ENCODE results near the gene TMEM132C. TPM values are rescaled to one million over a fixed set of nuclear protein-coding genes. Genes with fewer than 3 reads are reported as not detected.

TMEM132C gene
- total RNA-seq, 1 experiment from 2014 or later = 0.06 TPM

GRCh38 chr12:128607641-128608040, 340.7 kb downstream of the TMEM132C start:
- DNase-seq (ENCODE audit: low spot score) = no peak

- DNase-seq (ENCODE audit: low spot score) = no peak
These were observed 342.9 kb downstream of the TMEM132C start for GRCh38 chr12:128609861-128610260.

GRCh38 chr12:128611736-128612135, 344.8 kb downstream of the TMEM132C start:
- no peak for DNase-seq (ENCODE audit: low spot score)

DNA sequence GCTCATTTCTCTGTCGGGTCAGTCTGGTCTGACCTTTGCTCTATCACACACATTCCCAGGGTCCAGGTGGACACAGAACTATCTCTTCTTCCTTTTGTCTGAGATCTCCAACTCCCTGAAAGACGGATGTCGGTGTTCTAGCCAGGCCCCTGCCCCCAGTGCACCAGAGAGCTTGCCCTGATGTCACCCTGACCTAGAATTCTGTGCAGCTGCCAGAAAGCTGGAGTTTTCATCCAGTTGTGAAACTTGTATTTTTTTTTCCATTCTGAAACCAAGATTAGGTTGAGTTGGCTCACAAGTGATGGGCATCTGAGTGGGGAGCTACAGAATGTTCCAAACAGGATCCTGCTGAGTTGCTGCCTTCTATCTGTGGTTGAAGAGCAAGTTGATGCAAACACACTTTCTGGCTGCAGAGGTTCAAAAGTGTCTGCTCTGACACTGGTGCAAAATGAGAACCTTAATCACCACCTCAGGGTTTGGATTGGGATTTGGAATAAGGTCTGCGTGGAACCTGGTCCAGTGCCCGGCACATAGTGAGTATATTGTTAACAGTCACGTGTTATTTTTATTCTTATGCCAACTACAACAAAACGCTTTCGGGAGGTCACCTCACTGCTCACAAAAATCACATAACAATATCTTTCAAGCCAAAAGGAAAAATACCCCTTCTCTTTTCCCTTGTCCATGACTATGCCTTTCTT, 345.3 kb downstream of the TMEM132C start:
- no peak for DNase-seq (ENCODE audit: low spot score)

DNA sequence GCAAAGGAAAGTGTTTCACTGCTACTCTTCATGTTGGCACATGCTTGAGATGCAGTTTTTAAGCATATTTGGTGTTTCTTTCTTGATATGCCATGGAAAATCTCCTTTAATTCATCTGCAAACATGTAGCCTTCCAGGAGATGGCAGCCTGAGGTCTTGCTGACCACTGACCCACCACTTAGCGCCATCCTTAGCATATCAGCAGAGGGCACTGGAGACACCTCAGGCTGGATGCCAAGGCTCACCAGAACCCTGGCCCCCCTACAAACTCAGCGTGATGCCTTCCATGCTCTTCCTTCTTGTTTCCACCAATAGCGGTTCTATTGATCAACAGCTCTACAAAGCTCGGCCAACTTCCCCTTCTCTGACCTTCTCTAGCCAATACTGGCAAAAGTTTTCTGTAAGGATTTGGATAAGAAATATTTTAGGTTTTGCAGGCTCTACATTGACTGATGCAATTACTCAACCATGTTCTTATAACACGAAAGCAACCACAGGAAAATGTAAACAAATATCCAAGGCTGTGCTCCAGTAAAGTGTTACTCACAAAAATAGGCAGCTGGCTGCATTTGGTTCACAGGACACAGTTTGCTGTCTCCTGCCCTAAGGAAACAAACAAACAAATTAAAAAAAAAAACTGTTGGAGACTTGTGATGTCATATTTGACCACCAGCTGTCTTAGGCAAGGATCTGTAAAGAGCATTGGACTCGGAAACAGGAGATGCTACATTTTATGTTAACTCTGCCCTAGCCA, 347.0 kb downstream of the TMEM132C start:
- peak; percentile 15 for DNase-seq (ENCODE audit: low spot score)

GRCh38 chr12:128617304-128617833, 350.4 kb downstream of the TMEM132C start:
- no peak for DNase-seq (ENCODE audit: low spot score)

DNA sequence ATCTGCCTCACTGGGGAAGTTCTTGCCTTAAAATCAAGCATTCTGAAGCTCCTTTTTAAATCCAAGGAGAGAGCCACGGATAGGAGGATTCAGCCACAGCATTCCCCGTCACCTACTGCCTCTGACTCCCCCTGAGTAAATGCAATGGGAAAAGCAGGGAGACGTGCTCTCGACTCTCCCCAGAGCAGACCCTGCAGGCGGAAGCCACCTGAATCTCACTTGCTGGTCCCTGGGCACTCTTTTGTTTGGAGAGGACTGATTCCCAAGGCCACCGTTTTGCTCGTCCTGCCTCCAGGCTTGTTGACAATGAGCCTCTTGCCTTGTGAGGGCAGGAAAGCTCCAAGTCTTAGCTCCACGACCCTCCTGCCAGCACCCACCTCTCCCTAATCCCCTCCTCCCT, 352.3 kb downstream of the TMEM132C start:
- DNase-seq (ENCODE audit: low spot score) = no peak

GRCh38 chr12:128621304-128621703, 354.3 kb downstream of the TMEM132C start:
- no peak for DNase-seq (ENCODE audit: low spot score)

- no peak for DNase-seq (ENCODE audit: low spot score)
These were observed 356.8 kb downstream of the TMEM132C start for GRCh38 chr12:128623748-128624147.

DNA sequence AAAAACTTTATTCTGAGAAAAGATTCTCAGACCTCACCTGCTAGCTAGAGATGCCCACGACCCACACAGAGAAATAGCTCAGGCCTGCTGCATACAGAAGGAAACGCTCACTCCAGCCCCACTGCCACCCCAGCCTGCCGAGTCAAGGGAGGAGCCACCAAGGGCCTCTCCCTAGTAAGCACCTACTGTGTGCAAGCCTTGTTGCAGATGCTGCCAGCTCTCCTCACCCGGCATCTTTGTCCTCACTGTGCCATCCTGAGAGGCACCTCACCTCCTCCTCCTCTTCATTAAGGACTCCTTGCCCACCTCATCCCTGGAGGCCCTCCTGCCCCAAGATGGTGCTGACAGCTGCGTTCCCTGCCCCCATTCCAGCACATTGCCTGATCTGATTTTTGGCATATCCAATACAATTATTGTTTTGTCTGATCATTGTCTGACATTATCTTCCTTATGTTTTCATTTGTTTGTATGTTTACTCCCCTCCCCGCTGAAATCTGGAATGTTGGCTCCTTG, 359.9 kb downstream of the TMEM132C start:
- DNase-seq (ENCODE audit: low spot score) = no peak

DNA sequence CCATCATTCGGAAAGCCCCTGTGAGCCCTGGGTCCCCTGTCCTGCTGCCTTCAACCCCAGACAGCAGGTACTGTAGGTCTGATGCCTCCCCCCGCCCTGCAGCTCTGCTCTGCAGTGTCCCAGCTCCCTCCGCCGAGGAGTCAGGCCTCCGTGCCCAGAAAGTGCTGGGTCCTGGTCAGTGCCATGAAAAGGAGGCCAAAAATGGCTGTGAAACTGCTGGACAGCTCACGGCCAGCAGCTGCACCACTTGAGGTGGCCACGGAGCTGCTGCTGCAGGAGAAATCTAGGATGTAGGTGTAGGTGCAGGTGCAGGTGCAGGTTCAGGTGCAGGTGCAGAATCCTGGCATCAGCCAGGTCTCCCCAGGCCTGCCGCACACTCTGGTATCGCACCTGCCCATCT, 360.7 kb downstream of the TMEM132C start:
- DNase-seq (ENCODE audit: low spot score) = no peak

- DNase-seq (ENCODE audit: low spot score) = no peak
These were observed 363.0 kb downstream of the TMEM132C start for GRCh38 chr12:128629979-128630378.

GRCh38 chr12:128637642-128638606, 371.0 kb downstream of the TMEM132C start:
- no peak for DNase-seq (ENCODE audit: low spot score)

- no peak for DNase-seq (ENCODE audit: low spot score)
These were observed 372.1 kb downstream of the TMEM132C start for GRCh38 chr12:128639089-128639488.

DNA sequence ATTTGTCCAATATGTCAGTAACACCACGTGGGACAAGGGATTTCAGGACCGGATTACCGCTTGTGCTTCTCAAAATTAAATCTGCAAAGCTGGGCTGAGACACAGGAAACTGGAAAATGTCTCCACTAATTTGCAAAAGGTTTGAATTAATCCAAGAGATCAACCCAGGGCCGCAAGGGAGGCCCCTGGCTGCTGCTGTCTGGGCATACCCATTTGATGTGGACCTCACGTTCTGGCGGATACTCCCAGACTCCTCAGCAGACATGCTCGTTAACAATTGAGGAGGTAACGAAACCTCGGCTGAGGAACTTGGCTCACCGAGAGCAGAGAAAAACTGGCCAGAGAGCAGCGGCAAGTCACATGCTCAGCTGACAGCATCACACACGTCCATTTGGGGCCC, 376.2 kb downstream of the TMEM132C start:
- no peak for DNase-seq (ENCODE audit: low spot score)

DNA sequence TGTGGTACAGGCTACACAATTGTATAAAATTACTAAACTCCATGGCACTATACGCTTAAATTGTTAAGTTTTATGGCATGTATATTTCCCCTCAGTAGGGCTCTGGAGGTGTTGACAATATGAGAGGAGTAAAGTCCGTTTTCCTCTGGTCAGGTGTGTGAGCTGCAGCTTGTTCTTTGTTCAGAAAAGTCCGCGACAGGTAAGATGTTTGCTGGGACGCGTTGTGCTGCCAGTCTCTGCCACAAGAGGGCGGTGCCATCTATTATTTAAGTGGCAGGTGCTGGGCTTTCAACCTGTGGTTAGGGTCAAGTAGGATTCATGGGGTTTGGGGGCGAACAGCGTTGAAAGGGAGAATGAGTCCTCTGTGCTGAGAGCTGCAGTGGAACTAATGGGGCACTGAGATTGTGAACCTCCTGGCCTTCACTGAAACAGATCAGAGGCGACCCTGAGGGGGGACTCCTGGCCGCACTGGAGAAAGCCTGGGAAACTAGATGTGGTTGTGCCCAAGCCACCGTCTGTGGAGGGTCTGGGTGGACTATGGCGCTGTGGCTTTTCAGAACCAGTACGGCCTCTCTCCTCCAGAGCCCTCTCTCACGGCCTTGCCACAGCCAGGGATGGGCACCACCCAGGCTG, 377.8 kb downstream of the TMEM132C start:
- no peak for DNase-seq (ENCODE audit: low spot score)

GRCh38 chr12:128649902-128650301, 382.9 kb downstream of the TMEM132C start:
- no peak for DNase-seq (ENCODE audit: low spot score)

DNA sequence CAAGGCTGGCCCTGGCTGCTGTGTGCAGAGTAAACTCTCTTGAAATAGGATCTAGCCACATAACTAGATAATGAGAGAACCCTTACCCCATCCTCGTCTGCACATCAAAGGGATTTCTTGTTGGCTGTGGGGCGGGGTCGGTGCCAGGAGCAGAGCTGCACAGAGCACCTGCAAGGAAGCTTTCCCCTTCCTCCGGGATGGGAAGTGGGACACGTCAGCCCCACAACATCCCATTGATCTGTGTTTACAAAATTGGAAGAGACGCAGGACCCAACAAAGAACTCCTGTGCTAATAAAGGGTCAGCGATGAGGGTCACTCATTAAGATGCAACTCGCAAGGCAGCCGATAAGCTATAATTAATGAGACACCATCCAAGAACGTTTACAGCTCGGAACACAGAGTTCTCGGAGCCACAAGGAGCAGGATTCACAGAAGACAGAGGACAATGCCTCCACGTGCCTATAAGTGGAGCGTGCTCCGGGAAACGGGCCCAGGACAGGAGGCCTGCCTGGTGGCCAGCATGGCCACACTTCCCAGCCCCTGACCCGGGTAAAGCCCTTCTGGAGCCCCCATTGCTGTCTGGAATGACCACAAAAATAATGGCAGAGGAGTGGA, 385.3 kb downstream of the TMEM132C start:
- no peak for DNase-seq (ENCODE audit: low spot score)

DNA sequence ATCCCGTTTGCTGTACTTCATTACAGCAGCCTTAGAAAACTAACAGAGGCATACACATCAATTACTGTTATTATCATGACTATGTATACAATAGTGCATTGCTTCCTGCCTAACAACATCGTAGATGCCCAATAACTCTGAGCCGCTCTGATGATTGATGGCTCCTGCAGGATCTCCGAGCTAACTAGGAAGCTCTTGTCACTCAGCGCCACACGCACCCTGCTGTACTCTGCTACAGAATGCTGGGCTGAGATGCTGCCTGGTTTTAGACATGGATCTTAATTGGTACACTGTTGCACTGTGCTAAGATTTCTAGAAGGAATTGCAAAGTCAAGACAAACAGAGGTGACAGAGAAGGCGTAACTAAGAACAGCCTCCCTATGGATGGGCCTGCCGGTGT, 387.5 kb downstream of the TMEM132C start:
- no peak for DNase-seq (ENCODE audit: low spot score)

GRCh38 chr12:128657378-128657777, 390.4 kb downstream of the TMEM132C start:
- no peak for DNase-seq (ENCODE audit: low spot score)

All from H4 (cell line).